Neuronal stem cell (in vitro differentiated cells): ENCODE results near the gene ADARB1.
A peak's percentile ranks its signal among the peaks of the same experiment; 100 is the strongest.

Experiments used
- DNase-seq: peaks from one replicate; pipeline ENCODE4 v3.0.0-alpha.2; 2013; ENCODE audit warnings: low spot score
- H2AFZ ChIP-seq: one replicate; pipeline ENCODE4 v1.6.1; 2013; ENCODE audit warnings: mild to moderate bottlenecking, low read length, inconsistent platforms
- H2AK5ac ChIP-seq: 2 replicates; pipeline ENCODE4 v1.6.1; 2013; ENCODE audit warnings: low read depth, mild to moderate bottlenecking, inconsistent platforms, low read length, moderate library complexity, mixed read lengths
- H2BK120ac ChIP-seq: 2 replicates; pipeline ENCODE4 v1.6.1; 2013; ENCODE audit warnings: low read depth, mild to moderate bottlenecking, inconsistent platforms, low read length, moderate library complexity, mixed read lengths
- H2BK12ac ChIP-seq: one replicate; pipeline ENCODE4 v1.6.1; 2013; ENCODE audit warnings: low read length, inconsistent platforms
- H2BK15ac ChIP-seq: 2 replicates; pipeline ENCODE4 v1.6.1; 2013; ENCODE audit warnings: mild to moderate bottlenecking, low read length, inconsistent platforms, mixed read lengths
- H2BK5ac ChIP-seq: one replicate; pipeline ENCODE4 v1.6.1; 2013; ENCODE audit warnings: inconsistent platforms, mild to moderate bottlenecking, low read length, moderate library complexity
- H3K14ac ChIP-seq: one replicate; pipeline ENCODE4 v1.6.1; 2013; ENCODE audit warnings: low read length, inconsistent platforms
- H3K18ac ChIP-seq: 2 replicates; pipeline ENCODE4 v1.6.1; 2013; ENCODE audit warnings: low read length, inconsistent platforms
- H3K23ac ChIP-seq: 2 replicates; pipeline ENCODE4 v1.6.1; 2013; ENCODE audit warnings: low read depth, mild to moderate bottlenecking, mixed read lengths, low read length, inconsistent platforms; ENCODE audit not compliant: poor library complexity
- H3K27ac ChIP-seq: replicated peaks from 3 replicates; pipeline ENCODE4 v1.5.1; 2013; ENCODE audit warnings: low read length, inconsistent platforms
- H3K27me3 ChIP-seq, 3 experiments: 2 replicates each; pipeline ENCODE4 v1.6.1; 2013; ENCODE audit warnings: low read length in 3 of 3, mild to moderate bottlenecking in 2 of 3, inconsistent platforms in 1 of 3, low read depth in 1 of 3, mixed read lengths in 1 of 3, moderate library complexity in 1 of 3; ENCODE audit not compliant: control insufficient read depth in 3 of 3, insufficient read depth in 3 of 3
- H3K36me3 ChIP-seq, 2 donors: replicated peaks in 1 of 2; 2 replicates each; pipeline ENCODE4 v1.6.1; 2013; ENCODE audit warnings: low read length in 2 of 2; ENCODE audit not compliant: control insufficient read depth in 2 of 2, insufficient read depth in 2 of 2
- H3K4ac ChIP-seq: 2 replicates; pipeline ENCODE4 v1.6.1; 2013; ENCODE audit warnings: inconsistent platforms, mild to moderate bottlenecking, low read length, moderate library complexity
- H3K4me1 ChIP-seq, 2 donors: 1 replicate in 1 of 2; 2 replicates in 1 of 2; pipeline ENCODE4 v1.6.1; 2013; ENCODE audit warnings: low read length in 2 of 2, low read depth in 1 of 2; ENCODE audit not compliant: control insufficient read depth in 2 of 2, insufficient read depth in 1 of 2
- H3K4me2 ChIP-seq: one replicate; pipeline ENCODE4 v1.6.1; 2013; ENCODE audit warnings: mild to moderate bottlenecking, low read length, inconsistent platforms; ENCODE audit not compliant: insufficient read depth, poor library complexity, severe bottlenecking
- H3K4me3 ChIP-seq, 2 donors: 2 replicates each; pipeline ENCODE4 v1.5.1; 2013; ENCODE audit warnings: low read length in 2 of 2, mild to moderate bottlenecking in 2 of 2, inconsistent platforms in 1 of 2, moderate library complexity in 1 of 2
- H3K79me1 ChIP-seq: one replicate; pipeline ENCODE4 v1.6.1; 2013; ENCODE audit warnings: low read depth, mild to moderate bottlenecking, inconsistent platforms, low read length, moderate library complexity
- H3K9ac ChIP-seq: one replicate; pipeline ENCODE4 v1.6.1; 2013; ENCODE audit warnings: mild to moderate bottlenecking, low read depth, low read length, inconsistent platforms; ENCODE audit not compliant: poor library complexity
- H3K9me3 ChIP-seq, 2 donors: replicated peaks in 1 of 2; 2 replicates each; pipeline versions ENCODE3 to v1.6.1; 2013; ENCODE audit warnings: low read length in 2 of 2, mild to moderate bottlenecking in 2 of 2, inconsistent platforms in 1 of 2, low read depth in 1 of 2, mixed read lengths in 1 of 2, moderate library complexity in 1 of 2; ENCODE audit not compliant: control insufficient read depth in 2 of 2, insufficient read depth in 1 of 2
- H4K8ac ChIP-seq: one replicate; pipeline ENCODE4 v1.6.1; 2013; ENCODE audit warnings: low read depth, mild to moderate bottlenecking, inconsistent platforms, low read length, moderate library complexity
- H4K91ac ChIP-seq: one replicate; pipeline ENCODE4 v1.6.1; 2013; ENCODE audit warnings: low read length, low read depth, mild to moderate bottlenecking, inconsistent platforms; ENCODE audit not compliant: poor library complexity
- WGBS, 2 donors: extraction: QIAGEN DNeasy Blood & Tissue Kit; methylation state at CpG; one replicate each; pipeline ENCODE4 v1.1.7; 2013; ENCODE audit warnings: missing lambda C conversion rate in 2 of 2, mixed read lengths in 1 of 2; ENCODE audit not compliant: insufficient read length in 2 of 2, insufficient replicate concordance in 1 of 2; ENCODE audit errors: extremely low coverage in 2 of 2; 5-methylcytosine and 5-hydroxymethylcytosine counted together

ADARB1 gene

DNA sequence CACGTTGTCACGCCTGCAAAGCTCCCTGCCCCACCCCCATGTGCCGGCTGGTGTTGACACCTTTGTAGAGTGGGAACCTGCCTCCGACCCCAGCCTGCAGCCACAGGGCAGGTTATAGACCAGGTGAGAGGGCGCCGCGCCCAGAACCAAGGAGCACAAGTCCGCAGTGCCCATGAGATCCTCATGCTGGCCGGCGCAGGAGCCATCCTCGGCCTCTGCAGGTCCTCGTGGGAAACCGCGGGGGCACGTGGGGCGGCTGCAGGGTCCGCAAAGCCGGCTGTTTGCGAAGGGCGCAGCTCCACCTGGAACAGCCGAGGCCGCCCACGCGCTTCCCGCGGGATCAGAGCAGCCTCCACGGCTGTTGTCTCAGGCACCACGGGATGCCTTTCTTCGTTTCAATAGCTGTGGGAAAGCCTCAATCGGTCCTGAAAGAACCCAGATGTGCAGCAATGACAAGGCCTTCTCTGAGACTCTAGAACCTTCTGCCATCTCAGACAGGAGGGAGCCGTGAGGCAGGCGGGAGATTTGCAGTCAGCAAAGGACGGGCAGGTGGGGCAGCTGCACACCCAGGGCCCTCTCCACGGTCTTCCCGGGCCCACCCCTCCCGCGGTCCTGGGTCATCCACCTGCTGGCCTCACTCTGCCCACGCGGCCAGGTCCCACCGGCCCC lies 183.4 kb downstream of the ADARB1 start:
- Histone ChIP-seq H4K91ac (no peak overlapping the region), H3K27me3 (peaks cover 0 to 3% (median 0%) of the 10 kb centered on the region in 3 experiments), H3K14ac (peak overlapping the region; percentile 67), H2BK5ac (peak overlapping the region; percentile 42), H2AFZ (no peak overlapping the region), H3K36me3 (peaks cover 4 to 5% of the 10 kb centered on the region in 2 donors), H3K9me3 (no peaks in the 10 kb centered on the region), H3K27ac (no peak overlapping the region), H3K4me2 (no peak overlapping the region), H3K9ac (no peak overlapping the region), H2AK5ac (peak overlapping the region; percentile 85), H3K4me3 (no peak overlapping the region), H3K79me1 (peaks cover 2% of the 10 kb centered on the region), H3K23ac (peak overlapping the region; percentile 90), H3K4me1 (peaks cover 4 to 11% of the 10 kb centered on the region in 2 donors), H2BK120ac (peak overlapping the region; percentile 94), H4K8ac (no peak overlapping the region), H3K4ac (no peak overlapping the region), H3K18ac (peak overlapping the region; percentile 89), H2BK12ac (peak overlapping the region; percentile 68), H2BK15ac (peak overlapping the region; percentile 73)
- no peak for DNase-seq
- WGBS, 2 donors = no CpG with 5 or more reads among the region's 40 CpGs

GRCh38 chr21:45258466-45258865 lies 184.1 kb downstream of the ADARB1 start:
- WGBS, 2 donors = no CpG with 5 or more reads among the region's 19 CpGs

DNA sequence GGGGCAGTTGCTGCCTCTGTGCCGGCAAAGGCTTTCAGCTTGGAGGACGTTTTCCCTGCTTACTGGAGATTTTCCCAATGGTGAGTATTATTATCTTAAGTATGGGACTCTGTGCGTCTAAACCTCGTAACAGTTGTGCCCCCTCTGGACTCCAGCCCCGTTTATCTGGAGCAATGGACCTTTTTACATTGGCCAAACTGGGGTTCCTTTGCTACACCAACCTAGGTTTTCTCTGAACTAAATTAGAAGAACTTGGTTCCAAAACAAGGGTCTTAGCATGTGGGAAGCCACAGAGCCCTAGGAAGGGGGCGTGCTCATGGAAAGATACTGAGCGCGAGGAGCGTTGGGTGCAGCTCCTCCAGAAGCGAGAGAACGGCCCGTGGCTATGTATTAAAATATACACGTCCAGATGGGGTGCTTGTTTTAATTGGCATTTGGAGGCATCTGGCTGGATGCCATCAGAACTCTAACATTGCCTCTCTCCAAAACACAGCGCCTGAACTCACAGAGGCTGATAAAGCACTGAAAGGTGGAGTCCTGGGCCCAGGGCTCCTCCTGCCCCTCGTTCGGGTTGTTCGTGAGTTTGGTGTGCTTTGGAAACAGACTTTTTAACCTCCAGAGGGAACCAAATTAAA lies 184.9 kb downstream of the ADARB1 start:
- H3K79me1 ChIP-seq = peaks cover 2% of the 10 kb centered on the region
- no peak for DNase-seq
- H3K4me3 ChIP-seq = no peak overlapping the region
- no peak overlapping the region for H3K14ac ChIP-seq
- H2AFZ ChIP-seq = no peak overlapping the region
- H2BK12ac ChIP-seq = no peak overlapping the region
- H2BK5ac ChIP-seq = peak overlapping the region; percentile 80
- H3K36me3 ChIP-seq = peaks cover 14 to 19% of the 10 kb centered on the region in 2 donors
- no CpG with 5 or more reads among the region's 17 CpGs for WGBS, 2 donors
- H4K91ac ChIP-seq = no peak overlapping the region
- no peaks in the 10 kb centered on the region for H3K27me3 ChIP-seq
- no peak overlapping the region for H3K9ac ChIP-seq
- H3K27ac ChIP-seq = no peak overlapping the region
- no peak overlapping the region for H3K23ac ChIP-seq
- H3K4ac ChIP-seq = no peak overlapping the region
- no peak overlapping the region for H2BK120ac ChIP-seq
- no peak overlapping the region for H4K8ac ChIP-seq
- H3K9me3 ChIP-seq = no peaks in the 10 kb centered on the region
- H3K18ac ChIP-seq = no peak overlapping the region
- no peak overlapping the region for H3K4me2 ChIP-seq
- H2AK5ac ChIP-seq = peak overlapping the region; percentile 85
- H2BK15ac ChIP-seq = peak overlapping the region; percentile 24
- peaks cover 4 to 10% of the 10 kb centered on the region in 2 donors for H3K4me1 ChIP-seq

More at GRCh38 chr21:45258466-45258865, 184.1 kb downstream of the ADARB1 start:
- Histone ChIP-seq H2BK5ac (peak overlapping the region; percentile 80), H3K36me3 (peaks cover 8 to 11% of the 10 kb centered on the region in 2 donors), H2AFZ (no peak overlapping the region), H2BK12ac (no peak overlapping the region), H3K27ac (no peak overlapping the region), H3K4me2 (no peak overlapping the region), H2BK120ac (peak overlapping the region; percentile 72), H2AK5ac (peak overlapping the region; percentile 85), H2BK15ac (no peak overlapping the region), H3K9ac (no peak overlapping the region), H3K4ac (no peak overlapping the region), H3K14ac (peak overlapping the region; percentile 10), H3K23ac (peak overlapping the region; percentile 73), H3K4me3 (no peak overlapping the region), H4K91ac (no peak overlapping the region), H3K9me3 (no peaks in the 10 kb centered on the region), H3K18ac (peak overlapping the region; percentile 59), H3K79me1 (peaks cover 2% of the 10 kb centered on the region), H4K8ac (no peak overlapping the region), H3K27me3 (no peaks in the 10 kb centered on the region), H3K4me1 (peaks cover 4 to 10% of the 10 kb centered on the region in 2 donors)
- DNase-seq = no peak

- no CpG with 5 or more reads among the region's 5 CpGs for WGBS, 2 donors
- Histone ChIP-seq H3K79me1 (peaks cover 5% of the 10 kb centered on the region), H2AK5ac (no peak overlapping the region), H3K27ac (no peak overlapping the region), H3K14ac (no peak overlapping the region), H3K9me3 (no peaks in the 10 kb centered on the region), H3K9ac (no peak overlapping the region), H3K36me3 (peaks cover 21 to 28% of the 10 kb centered on the region in 2 donors), H4K8ac (no peak overlapping the region), H2BK120ac (no peak overlapping the region), H2BK12ac (no peak overlapping the region), H2BK5ac (no peak overlapping the region), H3K4me3 (no peak overlapping the region), H3K4me1 (peaks cover 4 to 10% of the 10 kb centered on the region in 2 donors), H2AFZ (no peak overlapping the region), H2BK15ac (no peak overlapping the region), H3K4ac (no peak overlapping the region), H3K4me2 (no peak overlapping the region), H3K23ac (no peak overlapping the region), H4K91ac (no peak overlapping the region), H3K27me3 (no peaks in the 10 kb centered on the region), H3K18ac (no peak overlapping the region)
- DNase-seq = no peak
These were observed 185.9 kb downstream of the ADARB1 start for GRCh38 chr21:45260191-45260825.
